ENCODE results near the gene RNF44.
"Not testable (repeated sequence)": the region's sequence is repeated elsewhere in the genome, so short reads cannot be mapped to it uniquely, and the experiment has no call there.

RNF44 gene

GRCh38 chr5:176491101-176491502 lies 46.1 kb downstream of the RNF44 start:
- Histone ChIP-seq H3K9me2 (replicated peaks; ENCODE audit: insufficient read depth, low read length) (no peaks in the 10 kb centered on the region), H3K79me2 (ENCODE audit: insufficient read depth, low read length) (no peaks in the 10 kb centered on the region), H3K36me3 (ENCODE audit: low read length) (peaks cover 6% of the 10 kb centered on the region; the same call in 1 of the 2 replicates), H3K9me3 (ENCODE audit: insufficient read depth, low read length) (no peaks in the 10 kb centered on the region), H3K27ac (ENCODE audit: low read depth, low read length) (no peak overlapping the region), H3K9ac (ENCODE audit: low read length) (no peak overlapping the region), H3F3A (ENCODE audit: insufficient read depth) (no peaks in the 10 kb centered on the region), H3K27me3 (ENCODE audit: low read length) (no peaks in the 10 kb centered on the region), H2AFZ (ENCODE audit: low read depth, low read length, severe bottlenecking) (no peak overlapping the region), H3K4me3 (ENCODE audit: insufficient read depth, low read length, poor library complexity, severe bottlenecking) (no peak overlapping the region), H4K20me1 (ENCODE audit: low read depth, low read length) (no peaks in the 10 kb centered on the region), H3K4me2 (ENCODE audit: low read depth, low read length, poor library complexity, severe bottlenecking) (no peak overlapping the region)
- no peak for TF ChIP-seq EZH2phosphoT487 (conservative IDR thresholded peaks at IDR 0.05; ENCODE audit: low read length)
- no peak for TF ChIP-seq CTCF (IDR thresholded peaks at IDR 0.05; ENCODE audit: insufficient read depth, low read length, poor library complexity, severe bottlenecking)

GRCh38 chr5:176490301-176490700 lies 46.9 kb downstream of the RNF44 start:
- Histone ChIP-seq H3K27ac (ENCODE audit: low read depth, low read length) (no peak overlapping the region), H3F3A (ENCODE audit: insufficient read depth) (no peaks in the 10 kb centered on the region), H3K79me2 (ENCODE audit: insufficient read depth, low read length) (no peaks in the 10 kb centered on the region), H3K4me3 (ENCODE audit: insufficient read depth, low read length, poor library complexity, severe bottlenecking) (no peak overlapping the region), H3K9ac (ENCODE audit: low read length) (no peak overlapping the region), H3K36me3 (ENCODE audit: low read length) (peaks cover 6% of the 10 kb centered on the region; the same call in 1 of the 2 replicates), H3K4me2 (ENCODE audit: low read depth, low read length, poor library complexity, severe bottlenecking) (no peak overlapping the region), H4K20me1 (ENCODE audit: low read depth, low read length) (no peaks in the 10 kb centered on the region), H3K9me2 (replicated peaks; ENCODE audit: insufficient read depth, low read length) (no peaks in the 10 kb centered on the region), H2AFZ (ENCODE audit: low read depth, low read length, severe bottlenecking) (no peak overlapping the region), H3K9me3 (ENCODE audit: insufficient read depth, low read length) (no peaks in the 10 kb centered on the region), H3K27me3 (ENCODE audit: low read length) (no peaks in the 10 kb centered on the region)
- TF ChIP-seq EZH2phosphoT487 (conservative IDR thresholded peaks at IDR 0.05; ENCODE audit: low read length) (no peak), CTCF (IDR thresholded peaks at IDR 0.05; ENCODE audit: insufficient read depth, low read length, poor library complexity, severe bottlenecking) (no peak)

- Histone ChIP-seq H3K36me3 (ENCODE audit: low read length) (peaks cover 6% of the 10 kb centered on the region; the same call in 1 of the 2 replicates), H4K20me1 (ENCODE audit: low read depth, low read length) (no peaks in the 10 kb centered on the region), H3K9me2 (replicated peaks; ENCODE audit: insufficient read depth, low read length) (no peaks in the 10 kb centered on the region), H3K4me2 (ENCODE audit: low read depth, low read length, poor library complexity, severe bottlenecking) (no peak overlapping the region), H3K9ac (ENCODE audit: low read length) (no peak overlapping the region), H3K27ac (ENCODE audit: low read depth, low read length) (no peak overlapping the region), H2AFZ (ENCODE audit: low read depth, low read length, severe bottlenecking) (no peak overlapping the region), H3K4me3 (ENCODE audit: insufficient read depth, low read length, poor library complexity, severe bottlenecking) (no peak overlapping the region), H3K9me3 (ENCODE audit: insufficient read depth, low read length) (no peaks in the 10 kb centered on the region), H3F3A (ENCODE audit: insufficient read depth) (no peaks in the 10 kb centered on the region), H3K79me2 (ENCODE audit: insufficient read depth, low read length) (no peaks in the 10 kb centered on the region), H3K27me3 (ENCODE audit: low read length) (no peaks in the 10 kb centered on the region)
- no peak for TF ChIP-seq CTCF (IDR thresholded peaks at IDR 0.05; ENCODE audit: insufficient read depth, low read length, poor library complexity, severe bottlenecking)
- TF ChIP-seq EZH2phosphoT487 (conservative IDR thresholded peaks at IDR 0.05; ENCODE audit: low read length): no peak
These were observed 48.1 kb downstream of the RNF44 start for GRCh38 chr5:176489077-176489476.

- H3K4me3 ChIP-seq (ENCODE audit: insufficient read depth, low read length, poor library complexity, severe bottlenecking); H3F3A ChIP-seq (ENCODE audit: insufficient read depth); H2AFZ ChIP-seq (ENCODE audit: low read depth, low read length, severe bottlenecking); H3K9ac ChIP-seq (ENCODE audit: low read length); H4K20me1 ChIP-seq (ENCODE audit: low read depth, low read length); H3K9me3 ChIP-seq (ENCODE audit: insufficient read depth, low read length); H3K27ac ChIP-seq (ENCODE audit: low read depth, low read length); H3K36me3 ChIP-seq (ENCODE audit: low read length); H3K9me2 ChIP-seq (replicated peaks; ENCODE audit: insufficient read depth, low read length); H3K4me2 ChIP-seq (ENCODE audit: low read depth, low read length, poor library complexity, severe bottlenecking); H3K79me2 ChIP-seq (ENCODE audit: insufficient read depth, low read length); H3K27me3 ChIP-seq (ENCODE audit: low read length): not testable (repeated sequence)
These were observed 50.0 kb downstream of the RNF44 start for GRCh38 chr5:176487160-176487559.

Measured in SU-DHL-6 (cell line).